Motor neuron (in vitro differentiated cells): Measurements from ENCODE around the gene FAM184B. TPM values are rescaled to one million over a fixed set of nuclear protein-coding genes. Genes with fewer than 3 reads are reported as not detected.
A peak's percentile ranks its signal among the peaks of the same experiment; 100 is the strongest.
"Not testable (repeated sequence)": the region's sequence is repeated elsewhere in the genome, so short reads cannot be mapped to it uniquely, and the experiment has no call there.

Source experiments
- ATAC-seq, 8 experiments: fragments of 200-7000 bp; cut with Tn5 transposase; replicated peaks in 6 of 8; 2 replicates each; pipeline ENCODE4 v1.8.0; 2021; ENCODE audit warnings: mild to moderate bottlenecking in 8 of 8, moderate library complexity in 8 of 8
- H3K27ac ChIP-seq, 2 donors: fragments of 250-450 bp; sonication (Bioruptor Pico); 2 replicates each; pipeline ENCODE4 v1.9.0; 2021; ENCODE audit warnings: antibody characterized with exemption in 2 of 2, mild to moderate bottlenecking in 2 of 2, moderate library complexity in 1 of 2
- H3K4me1 ChIP-seq, 2 donors: fragments of 250-450 bp; sonication (Bioruptor Pico); replicated peaks in 1 of 2; 2 replicates each; pipeline ENCODE4 v1.6.1; 2021; ENCODE audit warnings: antibody characterized with exemption in 2 of 2, mild to moderate bottlenecking in 2 of 2, moderate library complexity in 1 of 2
- H3K4me3 ChIP-seq, 5 donors: fragments of 250-450 bp; sonication (Bioruptor Pico); 2 replicates each; pipeline ENCODE4 v1.9.0; 2021; ENCODE audit warnings: antibody characterized with exemption in 5 of 5, mild to moderate bottlenecking in 5 of 5, moderate library complexity in 4 of 5
- WGBS, 10 experiments: fragments of 450-650 bp; shearing (Covaris generic); methylation state at CpG; one replicate each; pipeline ENCODE4 v1.0.0; 2022; 5-methylcytosine and 5-hydroxymethylcytosine counted together
- in situ Hi-C, 9 experiments: fragments of 400-800 bp; cut with MboI; loops; one replicate each; pipeline ENCODE4 v1.15.0; 2021; ENCODE audit warnings: low sequenced_read_pairs in 9 of 9, low pct_unique_long_range_greater_than_20kb in 2 of 9; ENCODE audit not compliant: unreplicated experiment in 9 of 9
- total RNA-seq, 8 experiments: library from RNA; unstranded; fragments of 300-600 nt; gene quantifications; 2 replicates each; pipeline versions ENCODE4 v1.2.3 to v1.2.4, GENCODE V29; 2022

The FAM184B gene
- total RNA-seq, 8 experiments from 2014 or later: 0.21 to 3.2 (median 0.64) TPM; not detected in 1

GRCh38 chr4:17736484-17736883 lies 44.9 kb downstream of the FAM184B start:
- no peaks in the 10 kb centered on the region for H3K4me1 ChIP-seq
- in situ Hi-C loops: no loop called here
- ATAC-seq: no peak
- whole genome bisulfite sequencing, 10 experiments: 0 to 100% (median 80%) methylated on average over 1 of the region's 2 CpGs; no CpG with 5 or more reads in 3 of the 10 experiments
- H3K27ac ChIP-seq: no peak overlapping the region
- no peak overlapping the region for H3K4me3 ChIP-seq

- Histone ChIP-seq H3K4me1 (peaks cover 8 to 15% of the 10 kb centered on the region in 2 donors), H3K4me3 (no peak overlapping the region), H3K27ac (no peak overlapping the region)
- 45 to 100% (median 100%) methylated on average over 1 to 2 of the region's 2 CpGs; no CpG with 5 or more reads in 5 of the 10 experiments for WGBS, 10 experiments
- in situ Hi-C loops: no loop called here
- no peak for ATAC-seq
Observed at GRCh38 chr4:17726911-17727310, 54.5 kb downstream of the FAM184B start.

DNA sequence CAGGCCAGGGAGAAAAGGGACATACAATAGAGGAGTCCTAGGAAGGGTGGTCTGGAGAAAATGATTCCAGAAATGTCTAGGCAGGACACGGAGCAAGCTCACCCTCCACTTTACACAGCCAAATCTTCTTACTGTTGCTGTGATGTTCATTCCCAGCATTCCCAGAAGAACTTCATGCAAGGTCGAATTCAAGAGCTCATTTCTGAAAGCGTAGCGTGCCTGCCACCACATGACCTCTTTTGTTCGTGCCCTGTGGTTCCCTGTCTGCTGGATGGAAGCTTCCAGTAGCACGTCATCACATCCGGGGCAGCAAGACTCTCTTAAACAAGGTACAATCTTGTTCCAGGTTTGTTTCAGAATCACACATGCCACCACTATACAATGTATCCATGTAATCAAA lies 57.8 kb downstream of the FAM184B start:
- H3K4me3 ChIP-seq: no peak overlapping the region
- 58 to 100% (median 85%) methylated on average over 1 to 6 of the region's 7 CpGs; no CpG with 5 or more reads in 1 of the 10 experiments for WGBS, 10 experiments
- no peak overlapping the region for H3K27ac ChIP-seq
- peaks cover 12 to 19% of the 10 kb centered on the region in 2 donors for H3K4me1 ChIP-seq
- in situ Hi-C loops: no loop called here
- no peak for ATAC-seq

- in situ Hi-C loops: no loop called here
- WGBS, 10 experiments: 14 to 90% (median 60%) methylated on average over 1 to 2 of the region's 3 CpGs; no CpG with 5 or more reads in 3 of the 10 experiments
- peak in 6 of 8 experiments; percentile 13 to 58 (median 34) for ATAC-seq
- Histone ChIP-seq H3K4me1 (peaks cover 14 to 19% of the 10 kb centered on the region in 2 donors), H3K27ac (peak overlapping the region in 1 of 2 donors; percentile 21), H3K4me3 (no peak overlapping the region)
Observed at GRCh38 chr4:17722356-17722700, 59.1 kb downstream of the FAM184B start.

GRCh38 chr4:17721496-17722355 lies 59.7 kb downstream of the FAM184B start:
- Histone ChIP-seq H3K27ac (peak overlapping the region in 1 of 2 donors; percentile 21), H3K4me3 (no peak overlapping the region), H3K4me1 (peaks cover 16 to 19% of the 10 kb centered on the region in 2 donors)
- peak; percentile 15 to 98 (median 68) for ATAC-seq
- WGBS, 10 experiments: 0 to 92% (median 82%) methylated on average over 1 to 8 of the region's 16 CpGs; no CpG with 5 or more reads in 1 of the 10 experiments
- in situ Hi-C loops: no loop called here

GRCh38 chr4:17719106-17719505 lies 62.3 kb downstream of the FAM184B start:
- in situ Hi-C loops: no loop called here
- no peak for ATAC-seq
- H3K4me3 ChIP-seq: no peak overlapping the region
- 20 to 100% (median 89%) methylated on average over 1 to 5 of the region's 5 CpGs; no CpG with 5 or more reads in 2 of the 10 experiments for WGBS, 10 experiments
- peaks cover 16 to 19% of the 10 kb centered on the region in 2 donors for H3K4me1 ChIP-seq
- H3K27ac ChIP-seq: no peak overlapping the region

DNA sequence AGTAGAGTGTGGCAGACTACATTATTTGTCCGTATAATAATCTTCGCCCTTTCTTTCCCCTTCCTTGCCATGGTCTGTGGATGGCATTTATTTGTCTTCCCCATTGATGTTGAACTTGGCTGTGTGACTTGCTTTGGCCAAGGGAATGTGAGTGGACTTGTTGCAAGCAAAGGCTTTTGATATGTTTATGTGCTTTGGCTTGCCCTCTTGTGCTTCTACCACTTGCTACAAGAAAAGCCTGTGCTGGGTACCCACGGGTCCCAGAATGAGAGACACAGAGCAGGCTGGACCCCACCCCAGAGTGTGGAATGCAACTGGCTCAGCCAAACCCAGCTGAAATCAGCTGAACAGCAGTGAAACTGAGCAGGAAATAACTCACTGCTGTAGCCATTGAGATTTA lies 63.0 kb downstream of the FAM184B start:
- Histone ChIP-seq H3K27ac (no peak overlapping the region), H3K4me1 (peaks cover 16 to 19% of the 10 kb centered on the region in 2 donors), H3K4me3 (no peak overlapping the region)
- 40 to 100% (median 83%) methylated on average over 1 to 3 of the region's 3 CpGs; no CpG with 5 or more reads in 3 of the 10 experiments for WGBS, 10 experiments
- in situ Hi-C loops: no loop called here
- peak in 1 of 8 experiments; percentile 86 for ATAC-seq

DNA sequence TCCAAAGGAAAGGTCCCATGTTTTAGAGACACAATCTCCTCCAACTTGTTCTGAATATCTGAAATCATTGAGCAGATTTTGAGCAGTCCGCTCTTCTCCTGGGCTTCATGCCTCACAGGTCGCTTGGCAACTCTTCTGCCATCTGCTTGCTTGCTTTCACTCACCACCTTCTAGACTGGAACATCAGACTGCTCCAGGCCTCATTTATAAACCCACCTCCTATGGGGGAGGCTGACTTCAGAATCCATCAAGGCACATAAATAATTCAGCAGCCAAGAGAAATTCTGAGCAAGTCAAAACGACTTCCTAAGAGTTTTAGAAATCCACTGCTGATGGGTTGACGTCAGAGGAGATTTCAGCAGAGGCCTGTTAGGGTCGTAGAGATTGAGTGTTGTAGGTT lies 64.1 kb downstream of the FAM184B start:
- peak in 2 of 8 experiments; percentile 33 to 56 for ATAC-seq
- Histone ChIP-seq H3K4me1 (peaks cover 7 to 12% of the 10 kb centered on the region in 2 donors), H3K27ac (no peak overlapping the region), H3K4me3 (no peak overlapping the region)
- 28 to 65% (median 45%) methylated on average over 2 to 5 of the region's 5 CpGs; no CpG with 5 or more reads in 2 of the 10 experiments for WGBS, 10 experiments
- in situ Hi-C loops: no loop called here

GRCh38 chr4:17715511-17715910 lies 65.9 kb downstream of the FAM184B start:
- ATAC-seq: peak in 1 of 8 experiments; percentile 57
- in situ Hi-C loops: no loop called here
- WGBS, 10 experiments: 0 to 100% (median 88%) methylated on average over 1 to 2 of the region's 2 CpGs; no CpG with 5 or more reads in 1 of the 10 experiments
- Histone ChIP-seq H3K4me3 (no peak overlapping the region), H3K4me1 (peaks cover 0 to 4% of the 10 kb centered on the region in 2 donors), H3K27ac (no peak overlapping the region)

DNA sequence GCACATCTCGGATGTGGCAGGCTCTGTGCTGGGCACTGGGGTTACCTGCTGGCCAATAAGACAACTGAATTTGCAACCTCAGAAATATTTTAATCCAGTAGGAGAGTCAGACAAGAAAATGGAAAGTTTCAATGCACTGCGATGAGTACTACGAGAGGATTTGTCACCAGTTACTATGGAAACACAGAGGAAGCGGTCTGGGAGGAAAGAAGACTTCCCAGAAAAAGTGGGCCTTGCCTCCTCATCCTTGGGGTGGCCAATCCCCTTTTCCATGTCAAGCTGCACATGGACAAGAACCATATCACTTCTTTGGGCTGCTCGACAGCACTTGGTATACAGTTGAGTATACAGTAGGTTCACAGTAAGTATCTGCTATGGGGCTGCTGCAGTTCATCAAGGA lies 67.6 kb downstream of the FAM184B start:
- 60 to 100% (median 87%) methylated on average over 1 to 4 of the region's 5 CpGs; no CpG with 5 or more reads in 2 of the 10 experiments for WGBS, 10 experiments
- in situ Hi-C loops: no loop called here

GRCh38 chr4:17712166-17712565 lies 69.3 kb downstream of the FAM184B start:
- H3K4me3 ChIP-seq: no peak overlapping the region
- ATAC-seq: no peak
- H3K4me1 ChIP-seq: peaks cover 0 to under 1% of the 10 kb centered on the region in 2 donors
- 62 to 88% (median 73%) methylated on average over 2 to 5 of the region's 5 CpGs; no CpG with 5 or more reads in 3 of the 10 experiments for WGBS, 10 experiments
- H3K27ac ChIP-seq: no peak overlapping the region
- in situ Hi-C loops: no loop called here

More for the DNA sequence above, 67.6 kb downstream of the FAM184B start:
- Histone ChIP-seq H3K27ac (no peak overlapping the region), H3K4me1 (peaks cover 0 to 4% of the 10 kb centered on the region in 2 donors), H3K4me3 (no peak overlapping the region)
- no peak for ATAC-seq

- WGBS, 10 experiments: 28 to 92% (median 68%) methylated on average over 1 to 7 of the region's 8 CpGs; no CpG with 5 or more reads in 4 of the 10 experiments
- H3K4me1 ChIP-seq, H3K27ac ChIP-seq, in situ Hi-C loops, H3K4me3 ChIP-seq, ATAC-seq: not testable (repeated sequence)
Observed at GRCh38 chr4:17711206-17711605, 70.2 kb downstream of the FAM184B start.

- ATAC-seq: no peak
- in situ Hi-C loops: no loop called here
- WGBS, 10 experiments: 13 to 100% (median 88%) methylated on average over 1 to 7 of the region's 8 CpGs; no CpG with 5 or more reads in 4 of the 10 experiments
- no peak overlapping the region for H3K27ac ChIP-seq
- H3K4me1 ChIP-seq: no peaks in the 10 kb centered on the region
- no peak overlapping the region for H3K4me3 ChIP-seq
Observed at GRCh38 chr4:17709763-17710068, 71.7 kb downstream of the FAM184B start.
